GM19463 (cell line): ENCODE data around the gene UST.
"Not testable (repeated sequence)": the region's sequence is repeated elsewhere in the genome, so short reads cannot be mapped to it uniquely, and the experiment has no call there.

Experiments used
- ATAC-seq: cut with Tn5 transposase; IDR thresholded peaks from one replicate; pipeline ENCODE4 v1.9.1; 2021; ENCODE audit warnings: mild to moderate bottlenecking, moderate library complexity; ENCODE audit not compliant: unreplicated experiment

Gene UST

DNA sequence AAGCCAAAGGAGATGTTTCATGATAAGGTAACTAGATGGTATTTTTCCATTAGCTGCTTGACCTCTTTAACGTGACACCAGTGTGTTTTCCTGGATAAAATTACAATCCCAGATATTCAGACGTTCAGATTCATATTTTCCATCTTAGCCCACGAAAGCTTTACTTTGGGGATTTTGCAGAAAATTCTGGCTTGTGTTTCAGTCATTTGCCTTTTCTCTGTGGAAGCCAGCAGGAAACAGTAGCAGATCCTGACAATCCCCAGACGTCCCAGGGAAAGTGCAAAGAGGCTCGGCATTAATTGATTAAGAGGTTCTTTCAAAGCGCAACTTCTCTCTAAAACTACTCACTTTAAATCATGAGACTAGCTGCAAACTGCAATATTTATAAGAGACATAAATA, 243.6 kb downstream of the UST start:
- ATAC-seq, result no peak

DNA sequence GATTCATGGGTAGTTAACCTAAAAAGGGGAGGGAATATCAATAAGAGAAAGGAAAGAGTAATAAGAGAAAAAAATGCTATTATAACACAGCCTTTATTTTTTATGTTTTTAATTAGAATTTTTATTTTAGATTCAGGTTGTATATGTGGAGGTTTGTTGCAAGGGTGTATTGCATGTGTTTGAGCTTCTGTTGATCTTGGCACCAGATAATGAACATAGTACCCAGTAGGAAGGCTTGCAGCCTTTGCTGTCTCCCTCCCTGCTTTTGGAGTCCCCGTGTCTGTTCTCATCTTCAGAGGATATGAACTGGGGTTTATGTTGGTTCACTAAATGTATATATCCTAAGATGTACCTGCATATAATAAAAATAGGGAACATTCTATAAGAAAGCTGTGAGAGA, 250.0 kb downstream of the UST start:
- no peak for ATAC-seq

DNA sequence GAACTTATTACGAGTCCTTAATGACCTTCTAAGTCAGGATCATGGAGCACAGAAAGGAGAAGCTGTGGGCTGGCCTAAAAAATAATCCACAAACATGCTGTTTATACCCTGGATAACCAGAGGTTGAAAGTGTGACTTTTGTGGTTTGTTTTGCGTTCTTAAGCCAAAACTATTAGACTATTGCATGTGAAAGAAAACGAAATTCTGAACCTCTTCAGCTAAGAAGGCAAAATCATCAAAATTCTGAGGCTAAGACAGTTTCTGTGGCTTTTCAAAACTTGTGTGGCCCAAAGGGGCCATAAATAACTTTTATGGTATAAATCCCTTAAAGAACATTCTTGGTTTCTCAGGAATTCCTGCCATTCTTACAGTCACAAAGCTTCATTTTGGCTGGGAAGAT, 251.0 kb downstream of the UST start:
- no peak for ATAC-seq

DNA sequence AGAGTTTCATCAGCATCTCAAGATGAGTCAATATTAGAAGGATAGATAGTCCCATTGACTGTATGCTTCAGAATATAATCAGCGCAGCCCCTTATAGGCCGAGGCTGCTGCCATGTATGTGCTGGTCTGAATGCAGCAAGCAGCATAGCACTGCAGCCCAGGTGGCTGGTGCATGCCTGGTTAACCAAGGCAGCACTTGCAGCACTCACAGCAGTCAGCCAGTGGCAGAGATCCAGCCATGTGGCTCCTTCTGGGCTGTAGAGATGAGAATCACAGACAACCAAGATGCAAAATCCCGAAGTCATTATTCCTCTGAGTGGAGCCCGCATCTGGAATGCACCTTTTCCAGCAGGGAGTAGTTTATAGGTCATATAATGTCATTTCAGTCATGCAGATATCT, 251.9 kb downstream of the UST start:
- ATAC-seq, result no peak

DNA sequence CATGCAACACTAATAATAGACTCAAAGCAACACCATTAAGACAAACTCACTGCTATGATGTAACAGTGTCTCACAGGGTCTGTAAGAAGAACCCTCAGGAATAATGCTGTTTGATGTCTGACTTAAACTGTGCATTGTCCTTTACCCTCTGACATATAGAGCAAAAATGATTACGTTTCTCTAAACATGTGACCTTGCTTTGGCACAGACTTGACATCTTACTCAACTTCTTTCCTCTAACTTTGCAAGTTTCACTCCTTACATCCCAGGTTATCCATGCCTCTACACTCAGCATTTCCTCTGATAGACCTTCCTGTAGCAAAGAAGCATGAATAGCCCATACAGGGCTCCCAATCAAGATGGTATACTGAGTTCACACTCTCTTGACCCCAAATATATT, 252.7 kb downstream of the UST start:
- ATAC-seq, result no peak

DNA sequence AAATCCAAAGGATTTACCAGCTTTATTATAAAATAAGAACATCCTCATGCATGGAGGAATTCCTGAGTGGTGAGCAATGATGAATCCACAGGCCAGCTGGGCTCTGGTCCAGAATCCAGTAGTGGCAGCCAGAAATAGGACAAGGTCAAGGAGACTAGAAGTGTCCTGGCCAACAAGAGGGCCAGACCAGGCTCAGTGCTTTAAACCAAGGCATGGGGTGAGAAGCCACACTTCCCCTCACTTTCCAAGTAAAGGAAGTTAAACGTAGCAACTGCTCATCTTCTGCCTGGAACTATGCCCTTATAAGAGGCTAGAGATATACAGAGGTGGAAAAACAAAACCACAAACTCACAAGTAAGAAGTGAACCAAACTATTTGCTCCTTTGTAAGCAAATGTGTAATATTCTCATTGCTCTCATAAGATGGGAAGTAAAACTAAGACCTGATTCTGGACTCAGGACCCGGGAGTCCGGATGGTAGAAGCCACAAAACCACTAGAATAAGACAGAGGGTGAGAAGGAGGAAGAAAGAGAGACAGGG, 253.2 kb downstream of the UST start:
- no peak for ATAC-seq

DNA sequence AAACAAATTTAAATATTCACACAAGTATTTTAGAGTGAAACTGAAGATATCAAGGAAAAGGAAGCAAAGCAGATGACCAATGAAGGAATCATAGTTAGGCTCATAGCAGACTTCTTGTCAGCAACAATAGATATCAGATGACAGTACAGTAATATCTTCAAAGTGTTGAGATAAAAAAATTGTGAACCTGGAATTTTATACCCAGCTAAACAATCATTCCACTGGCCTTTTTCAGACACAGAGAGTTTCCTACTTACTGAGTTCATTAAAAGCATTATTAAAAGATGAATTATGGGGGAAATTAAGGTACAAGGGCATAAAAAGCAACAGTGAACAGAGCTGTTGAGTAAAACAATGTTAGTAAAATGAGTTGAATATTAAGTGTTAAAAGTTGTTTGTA, 254.6 kb downstream of the UST start:
- ATAC-seq, result no peak

DNA sequence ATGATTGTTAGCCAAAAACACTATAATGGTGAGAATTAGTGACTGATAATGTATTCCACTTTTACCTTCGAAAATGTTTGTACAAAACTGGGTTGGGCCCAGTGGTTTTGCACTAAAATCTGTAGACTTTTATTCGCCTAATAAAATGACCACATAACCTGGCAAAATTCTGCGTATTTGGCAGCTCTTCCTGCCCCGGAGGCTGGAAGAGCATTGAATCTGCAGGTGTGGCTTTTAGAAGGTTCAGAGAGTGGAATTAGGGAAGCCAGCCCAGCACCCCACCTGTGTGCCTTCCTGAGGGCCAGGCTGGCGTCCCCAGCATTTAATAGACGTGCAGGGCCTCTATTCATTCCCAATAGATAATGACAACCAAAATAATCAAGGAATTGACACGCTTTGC, 256.7 kb downstream of the UST start:
- ATAC-seq, result no peak

DNA sequence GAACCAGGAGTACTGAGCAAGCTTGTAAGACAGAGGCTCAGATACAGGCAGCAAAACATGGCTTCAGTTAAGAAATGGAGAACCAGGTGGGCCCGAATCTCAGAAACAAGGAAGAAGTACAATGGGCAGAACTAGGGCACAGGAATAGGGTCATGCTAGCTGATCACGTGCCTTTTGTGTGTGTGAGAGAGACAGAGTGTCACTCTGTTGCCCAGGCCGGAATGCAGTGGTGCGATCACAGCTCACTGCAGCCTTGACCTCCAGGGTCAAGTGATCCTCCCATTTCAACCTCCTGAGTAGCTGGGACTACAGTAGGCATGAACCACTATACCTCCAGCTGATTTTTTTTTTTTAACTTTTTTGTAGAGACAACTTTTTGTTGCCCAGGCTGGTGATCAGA, 257.8 kb downstream of the UST start:
- ATAC-seq, result no peak

DNA sequence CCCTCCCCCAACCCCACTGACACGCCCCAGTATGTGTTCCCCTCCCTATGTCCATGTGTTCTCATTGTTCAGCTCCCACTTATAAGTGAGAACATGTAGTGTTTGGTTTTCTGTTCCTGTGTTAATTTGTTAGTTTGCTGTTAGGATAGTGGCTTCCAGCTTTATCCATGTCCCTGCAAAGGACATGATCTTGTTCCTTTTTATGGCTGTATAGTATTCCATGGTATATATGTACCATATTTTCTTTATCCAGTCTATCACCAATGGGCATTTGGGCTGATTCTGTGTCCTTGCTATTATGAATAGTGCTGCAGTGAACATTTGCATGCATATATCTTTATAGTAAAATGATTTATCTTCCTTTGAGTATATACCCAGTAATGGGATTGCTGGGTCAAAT, 259.4 kb downstream of the UST start:
- not testable (repeated sequence) for ATAC-seq

DNA sequence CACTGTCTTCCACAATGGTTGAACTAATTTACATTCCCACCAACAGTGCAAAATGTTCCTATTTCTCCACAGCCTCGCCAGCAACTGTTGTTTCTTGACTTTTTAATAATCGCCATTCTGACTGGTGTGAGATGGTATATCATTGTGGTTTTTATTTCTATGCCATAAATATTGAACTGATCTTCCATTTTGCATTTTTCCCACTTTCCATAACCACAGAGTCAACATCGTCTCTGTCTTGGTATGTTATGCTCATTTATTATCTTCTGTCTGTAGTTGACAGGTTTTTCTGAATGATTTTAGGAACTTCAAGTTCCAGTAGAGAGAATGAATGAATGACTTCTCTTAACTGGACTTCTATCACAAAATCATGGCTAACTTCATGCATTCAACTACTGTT, 259.8 kb downstream of the UST start:
- ATAC-seq, result no peak

DNA sequence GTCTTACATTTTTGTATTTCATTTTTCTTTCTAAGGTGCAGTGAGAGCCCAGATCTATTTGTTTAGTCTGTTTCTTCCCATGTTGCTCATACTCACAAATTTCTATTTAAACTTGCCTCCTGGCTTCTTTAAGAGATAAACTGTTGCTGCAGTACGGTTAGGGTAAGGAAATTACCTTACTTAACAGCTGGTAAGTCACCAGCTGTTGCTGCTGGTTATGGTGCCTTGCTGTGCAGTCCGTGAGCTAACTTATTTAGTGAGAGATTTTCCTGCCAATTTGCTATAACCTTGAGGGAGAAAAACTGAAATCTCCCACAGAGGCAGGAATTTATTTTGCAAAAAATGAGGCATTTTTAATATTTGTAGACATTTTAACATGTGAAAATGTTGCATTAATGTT, 261.0 kb downstream of the UST start:
- ATAC-seq, result no peak

DNA sequence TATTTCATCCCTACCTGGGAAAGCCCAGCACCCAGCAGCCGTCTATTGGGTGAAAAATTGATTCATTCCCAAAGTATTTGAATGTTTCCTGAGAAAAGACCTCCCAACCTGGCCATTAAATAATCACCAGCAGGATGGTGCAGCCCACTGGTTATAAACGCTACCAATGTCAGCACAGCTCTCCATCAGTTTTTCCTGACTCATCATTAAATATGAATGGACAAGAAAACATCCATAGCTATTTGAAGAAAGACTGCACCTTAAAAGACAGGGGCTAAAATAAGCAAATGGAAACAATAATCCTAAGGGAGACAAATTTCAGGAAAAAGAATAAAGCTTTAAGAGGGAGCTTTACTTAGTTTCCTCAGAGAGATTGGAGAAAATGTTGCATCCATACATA, 261.9 kb downstream of the UST start:
- ATAC-seq, result no peak

DNA sequence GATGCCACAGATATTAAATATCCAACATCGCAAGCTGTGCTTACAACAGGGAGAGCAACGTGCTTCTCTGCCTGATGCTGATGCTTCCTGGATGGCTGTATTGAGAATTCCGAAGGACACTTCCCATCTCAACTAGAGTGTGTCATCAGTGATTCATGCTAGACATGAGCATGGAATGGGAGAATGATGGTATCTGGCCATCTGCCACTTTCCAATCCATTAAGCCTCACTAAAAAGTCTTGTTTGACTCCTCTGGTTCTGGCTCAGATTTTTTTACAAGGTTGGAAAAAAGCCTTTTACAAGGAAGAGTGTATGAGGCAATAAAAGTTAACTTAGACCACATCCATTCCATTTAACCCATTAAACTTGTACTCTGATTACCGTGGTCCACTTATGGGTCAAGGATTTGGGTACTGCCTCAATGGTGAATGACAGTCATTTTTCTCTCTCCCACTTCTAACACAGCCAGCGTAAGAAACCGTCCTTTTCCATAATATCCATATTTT, 265.3 kb downstream of the UST start:
- ATAC-seq, result no peak

DNA sequence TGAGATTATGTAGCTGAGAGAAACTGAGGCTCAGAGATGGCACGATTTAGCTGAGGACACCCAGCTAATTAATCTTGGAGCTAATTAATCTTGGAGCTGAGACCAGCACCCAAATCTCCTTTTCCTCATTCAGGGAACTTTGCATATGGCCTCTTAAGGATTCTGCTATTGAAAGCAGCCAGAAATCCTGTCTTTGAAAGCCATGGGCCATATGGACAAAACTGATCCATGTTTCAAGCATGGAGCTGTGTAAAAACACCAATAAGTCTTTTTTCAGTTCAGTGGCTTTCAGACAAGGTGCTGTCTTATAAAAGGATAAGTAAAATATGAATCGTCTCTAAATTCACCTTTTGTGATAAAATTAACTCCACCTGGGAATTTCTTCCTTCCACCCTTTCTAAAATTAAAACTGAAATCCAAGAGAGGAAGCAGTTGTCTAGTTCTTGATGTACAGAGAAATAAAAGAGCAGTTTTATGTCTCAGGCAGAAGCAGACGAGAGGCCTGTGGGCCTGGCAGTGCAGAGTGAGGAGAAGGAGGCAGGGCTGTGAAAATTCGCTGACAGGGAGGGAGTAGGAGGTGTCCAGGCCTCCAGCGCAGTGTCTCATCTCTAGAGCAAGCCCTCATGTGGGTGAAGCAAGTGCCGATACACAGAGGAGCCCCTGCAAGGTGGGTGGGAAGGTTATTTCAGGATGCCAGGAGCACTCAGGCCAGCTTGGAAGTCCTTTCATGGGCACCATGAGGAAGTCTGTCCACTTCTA, 266.9 kb downstream of the UST start:
- no peak for ATAC-seq

DNA sequence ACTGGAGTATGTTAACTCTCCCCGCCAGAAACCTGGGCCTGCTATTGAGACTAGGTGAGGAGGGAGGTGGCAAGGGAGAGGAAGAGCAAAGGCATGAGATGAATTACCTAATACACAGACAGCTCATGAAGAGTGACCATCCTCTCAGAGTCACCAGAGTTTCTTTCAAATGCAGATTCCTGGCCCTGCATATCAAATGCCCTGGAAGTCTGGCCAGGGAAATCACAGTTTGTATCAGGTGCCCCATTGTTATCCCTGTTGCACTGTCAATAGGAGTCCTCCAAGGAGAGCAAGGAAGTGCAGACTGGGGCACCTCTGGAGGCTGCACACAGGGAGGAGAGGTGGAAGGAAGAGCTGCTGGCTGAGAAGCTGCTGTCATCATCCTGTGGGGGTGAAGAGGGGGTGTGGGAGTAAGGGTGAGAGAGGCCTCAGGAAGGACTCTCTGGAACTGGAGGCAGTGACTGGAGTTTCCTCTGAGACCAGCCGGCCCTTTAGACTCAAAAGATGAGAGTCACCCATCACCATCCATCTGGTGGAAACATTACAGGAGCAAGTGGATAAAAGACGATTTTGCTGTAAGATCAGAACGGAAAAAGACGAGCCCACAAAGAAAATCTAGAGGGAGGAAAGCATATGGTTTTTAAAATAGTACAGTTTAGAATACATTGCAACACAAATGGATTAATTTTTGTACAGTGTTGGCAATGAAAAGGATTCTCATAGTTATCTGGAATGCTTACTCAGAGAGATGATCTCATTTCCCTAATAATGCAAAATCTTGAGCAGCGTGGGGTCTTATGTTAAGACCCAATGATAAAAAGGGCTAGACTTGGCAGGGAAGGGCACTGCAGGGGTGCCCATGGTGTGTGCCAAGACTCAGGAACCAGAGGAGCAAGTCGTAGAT, 268.1 kb downstream of the UST start:
- ATAC-seq, result no peak

DNA sequence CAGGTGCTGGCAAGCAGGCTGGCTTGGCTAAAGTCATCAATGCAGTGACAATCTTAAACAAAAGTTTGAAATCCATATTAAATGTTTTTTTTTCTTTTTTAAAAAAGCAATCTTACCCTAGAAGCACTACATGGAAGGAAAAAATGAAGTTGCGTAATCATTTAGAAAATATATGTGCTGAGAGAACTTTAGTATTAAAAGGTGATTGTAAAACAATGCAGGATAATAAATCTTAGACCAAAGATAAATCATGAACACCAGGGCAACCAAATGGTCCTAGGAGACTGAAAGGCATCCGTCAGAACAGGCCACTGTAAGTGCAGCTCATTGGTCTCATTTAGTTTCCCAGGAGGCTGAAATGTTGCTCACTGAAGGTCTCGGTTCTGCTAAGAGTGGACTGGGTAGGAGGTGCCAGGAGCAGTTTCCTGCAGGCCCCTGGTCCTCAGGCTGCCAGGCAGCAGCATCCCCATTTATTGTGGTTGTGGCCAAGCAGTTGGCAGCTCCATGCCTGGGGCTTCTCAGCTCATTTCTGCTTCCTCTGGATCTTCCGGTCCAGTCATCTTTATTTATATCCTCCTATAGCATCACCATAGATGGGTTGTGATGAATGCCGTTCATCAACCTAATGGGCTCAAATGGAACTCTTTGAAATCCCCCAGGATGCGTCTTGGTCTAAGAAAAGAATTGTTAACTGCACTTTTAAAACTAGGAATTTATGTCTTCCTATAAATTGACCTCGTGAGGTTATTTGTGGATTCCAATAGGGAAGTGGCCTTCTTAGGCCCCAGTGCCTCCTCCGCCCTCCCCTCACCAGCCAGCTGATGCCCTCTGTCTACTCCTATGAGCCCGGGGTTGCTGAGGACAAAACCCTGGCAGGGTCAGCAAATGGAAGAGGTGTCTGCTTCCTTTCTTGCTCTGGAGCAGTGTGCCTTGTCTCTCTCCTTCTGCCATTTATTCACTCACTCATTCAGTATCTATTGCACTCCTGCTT, 269.0 kb downstream of the UST start:
- ATAC-seq, result no peak

DNA sequence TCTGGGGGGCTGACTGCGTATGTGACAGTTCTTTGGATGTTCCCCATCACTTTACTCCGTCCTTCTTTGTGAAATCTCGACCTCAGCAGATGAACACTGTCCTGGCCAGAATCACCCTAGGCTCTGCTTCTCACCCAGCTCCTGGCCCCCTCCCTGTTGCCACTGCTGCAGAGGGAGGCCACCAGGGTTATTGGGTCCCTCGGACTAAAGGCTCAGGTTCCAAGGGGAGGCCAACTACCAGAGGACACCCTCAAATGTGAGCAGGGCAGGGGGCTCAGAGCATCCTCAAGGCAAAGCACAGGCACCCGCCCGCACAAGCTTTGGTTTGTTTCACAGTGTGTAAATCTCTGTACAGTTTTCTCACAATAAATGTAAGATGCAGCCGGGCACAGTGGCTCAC, 269.9 kb downstream of the UST start:
- ATAC-seq, result no peak

DNA sequence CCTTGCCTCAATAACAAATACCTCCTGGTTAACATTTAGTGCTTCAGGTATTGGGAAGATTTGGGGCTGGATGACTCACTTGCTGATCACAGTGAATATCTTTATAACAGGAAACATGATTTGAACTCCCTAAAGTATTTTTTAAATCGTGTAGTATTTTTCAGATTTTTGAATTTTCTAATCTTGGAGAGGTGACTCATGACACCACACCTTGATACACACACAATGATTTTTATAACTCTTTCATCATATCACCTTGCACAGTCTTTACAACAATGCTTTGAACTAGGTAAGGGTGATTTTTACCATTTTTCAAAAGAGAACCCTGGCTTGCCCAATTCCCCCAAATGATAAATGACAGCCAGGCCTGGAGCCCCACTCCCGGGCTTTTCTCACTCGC, 273.5 kb downstream of the UST start:
- ATAC-seq, result no peak

DNA sequence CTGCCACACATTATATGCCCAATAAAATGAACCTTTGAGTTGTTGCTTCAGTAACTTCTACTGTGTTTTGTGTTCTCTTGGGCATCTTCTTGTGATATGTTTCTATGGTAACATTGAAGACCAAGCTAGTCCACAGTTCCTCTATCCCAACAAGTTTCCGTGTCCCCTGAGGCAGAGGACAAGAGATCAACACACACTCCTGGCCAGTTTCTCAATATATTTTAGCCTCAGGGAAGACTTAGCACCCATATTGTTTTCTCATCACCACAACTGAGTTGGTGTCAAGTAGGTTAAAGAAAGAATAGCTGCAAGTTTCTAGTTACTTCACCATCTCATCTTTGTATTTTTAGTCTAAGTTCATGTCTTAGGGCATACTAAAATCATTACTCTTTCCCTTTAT, 277.5 kb downstream of the UST start:
- ATAC-seq, result no peak

DNA sequence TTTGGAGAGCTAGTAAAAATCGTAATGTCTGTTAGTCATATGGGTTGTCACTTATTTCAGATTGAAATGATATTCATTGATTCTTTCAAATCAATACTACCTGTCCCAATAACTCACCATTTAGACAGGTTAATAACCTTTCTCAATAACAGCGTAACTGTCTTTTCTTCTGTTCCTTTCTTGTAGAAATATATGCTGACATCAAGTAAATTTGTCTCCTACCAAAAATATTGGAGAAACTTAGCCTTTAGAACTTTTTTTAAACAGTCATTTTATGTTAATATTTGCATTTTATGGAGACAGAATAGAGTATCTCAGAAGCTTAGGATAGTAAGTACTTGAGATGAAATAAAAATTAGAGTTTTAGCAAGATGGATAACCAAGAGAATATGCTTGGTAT, 278.2 kb downstream of the UST start:
- ATAC-seq, result no peak
